Measurements from ENCODE around the gene HAUS7.

GRCh38 chrX:153465691-153466380, 4.5 kb downstream of the HAUS7 start:
- TF ChIP-seq, protein P1, sequence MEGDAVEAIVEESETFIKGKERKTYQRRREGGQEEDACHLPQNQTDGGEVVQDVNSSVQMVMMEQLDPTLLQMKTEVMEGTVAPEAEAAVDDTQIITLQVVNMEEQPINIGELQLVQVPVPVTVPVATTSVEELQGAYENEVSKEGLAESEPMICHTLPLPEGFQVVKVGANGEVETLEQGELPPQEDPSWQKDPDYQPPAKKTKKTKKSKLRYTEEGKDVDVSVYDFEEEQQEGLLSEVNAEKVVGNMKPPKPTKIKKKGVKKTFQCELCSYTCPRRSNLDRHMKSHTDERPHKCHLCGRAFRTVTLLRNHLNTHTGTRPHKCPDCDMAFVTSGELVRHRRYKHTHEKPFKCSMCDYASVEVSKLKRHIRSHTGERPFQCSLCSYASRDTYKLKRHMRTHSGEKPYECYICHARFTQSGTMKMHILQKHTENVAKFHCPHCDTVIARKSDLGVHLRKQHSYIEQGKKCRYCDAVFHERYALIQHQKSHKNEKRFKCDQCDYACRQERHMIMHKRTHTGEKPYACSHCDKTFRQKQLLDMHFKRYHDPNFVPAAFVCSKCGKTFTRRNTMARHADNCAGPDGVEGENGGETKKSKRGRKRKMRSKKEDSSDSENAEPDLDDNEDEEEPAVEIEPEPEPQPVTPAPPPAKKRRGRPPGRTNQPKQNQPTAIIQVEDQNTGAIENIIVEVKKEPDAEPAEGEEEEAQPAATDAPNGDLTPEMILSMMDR (IDR thresholded peaks at IDR 0.05), result no peak
- TF ChIP-seq POLR2A (IDR thresholded peaks at IDR 0.05), result no peak

Measured in thyroid gland (tissue), 4 donors.